Measurements from ENCODE around the gene GBP2.
"Not testable (repeated sequence)": the region's sequence is repeated elsewhere in the genome, so short reads cannot be mapped to it uniquely, and the experiment has no call there.

GBP2 gene, protein sequence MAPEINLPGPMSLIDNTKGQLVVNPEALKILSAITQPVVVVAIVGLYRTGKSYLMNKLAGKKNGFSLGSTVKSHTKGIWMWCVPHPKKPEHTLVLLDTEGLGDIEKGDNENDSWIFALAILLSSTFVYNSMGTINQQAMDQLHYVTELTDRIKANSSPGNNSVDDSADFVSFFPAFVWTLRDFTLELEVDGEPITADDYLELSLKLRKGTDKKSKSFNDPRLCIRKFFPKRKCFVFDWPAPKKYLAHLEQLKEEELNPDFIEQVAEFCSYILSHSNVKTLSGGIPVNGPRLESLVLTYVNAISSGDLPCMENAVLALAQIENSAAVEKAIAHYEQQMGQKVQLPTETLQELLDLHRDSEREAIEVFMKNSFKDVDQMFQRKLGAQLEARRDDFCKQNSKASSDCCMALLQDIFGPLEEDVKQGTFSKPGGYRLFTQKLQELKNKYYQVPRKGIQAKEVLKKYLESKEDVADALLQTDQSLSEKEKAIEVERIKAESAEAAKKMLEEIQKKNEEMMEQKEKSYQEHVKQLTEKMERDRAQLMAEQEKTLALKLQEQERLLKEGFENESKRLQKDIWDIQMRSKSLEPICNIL

DNA sequence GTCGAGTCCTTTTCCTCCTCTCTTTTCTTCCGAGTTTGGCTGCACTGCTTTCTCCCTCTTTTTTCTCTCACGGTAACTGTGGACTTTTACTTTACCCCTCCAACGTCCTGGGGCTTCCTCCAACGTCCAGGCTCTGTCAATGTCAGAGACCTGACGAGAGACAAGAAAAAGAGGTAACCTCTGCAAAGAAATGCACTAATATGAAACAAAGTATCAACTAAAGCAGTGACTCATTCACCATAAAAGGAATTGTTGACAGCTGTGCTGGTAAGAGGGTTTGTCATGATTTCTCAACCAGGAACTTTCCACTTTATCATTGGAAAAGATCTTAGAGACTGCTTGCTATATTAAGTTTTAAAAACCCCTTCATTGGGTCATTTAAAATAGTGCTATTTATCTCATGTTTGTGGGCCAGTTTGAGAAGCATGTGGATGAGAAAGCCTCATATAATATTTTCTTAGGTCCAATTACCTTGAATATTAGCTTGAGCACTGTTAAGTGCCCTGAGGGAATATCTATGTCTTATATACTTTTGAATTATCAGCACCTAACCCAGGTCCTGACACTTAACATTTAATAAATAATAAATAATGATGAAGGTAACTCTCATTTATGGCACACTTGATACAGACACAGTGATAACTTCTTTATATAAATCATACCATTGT lies at the start of gene GBP2:
Gene GBP2 (minus strand): TSS at position 202 of the 668 bp plus-strand sequence. CDS start 4,148 bp downstream, outside the sequence.
- no peak for DNase-seq

DNA sequence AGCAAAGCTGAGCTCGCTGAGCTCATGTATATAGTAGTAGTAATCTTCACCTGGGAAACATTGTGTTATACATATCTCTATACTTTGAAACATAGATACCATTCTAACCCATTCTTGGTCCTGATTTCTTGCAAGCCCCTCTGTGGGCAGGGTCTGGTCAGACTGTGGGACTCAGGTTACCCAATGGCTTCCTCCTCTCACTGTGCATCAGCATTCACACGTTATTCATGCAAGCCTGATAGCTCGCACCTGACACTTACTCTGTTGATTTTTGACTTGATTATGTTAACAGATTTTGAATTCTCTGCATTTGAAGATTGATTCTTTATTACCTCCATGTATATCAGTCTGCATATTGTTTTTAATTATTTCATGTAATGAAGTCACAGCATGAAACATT lies 48.6 kb upstream of the GBP2 start:
- no peak for DNase-seq

DNA sequence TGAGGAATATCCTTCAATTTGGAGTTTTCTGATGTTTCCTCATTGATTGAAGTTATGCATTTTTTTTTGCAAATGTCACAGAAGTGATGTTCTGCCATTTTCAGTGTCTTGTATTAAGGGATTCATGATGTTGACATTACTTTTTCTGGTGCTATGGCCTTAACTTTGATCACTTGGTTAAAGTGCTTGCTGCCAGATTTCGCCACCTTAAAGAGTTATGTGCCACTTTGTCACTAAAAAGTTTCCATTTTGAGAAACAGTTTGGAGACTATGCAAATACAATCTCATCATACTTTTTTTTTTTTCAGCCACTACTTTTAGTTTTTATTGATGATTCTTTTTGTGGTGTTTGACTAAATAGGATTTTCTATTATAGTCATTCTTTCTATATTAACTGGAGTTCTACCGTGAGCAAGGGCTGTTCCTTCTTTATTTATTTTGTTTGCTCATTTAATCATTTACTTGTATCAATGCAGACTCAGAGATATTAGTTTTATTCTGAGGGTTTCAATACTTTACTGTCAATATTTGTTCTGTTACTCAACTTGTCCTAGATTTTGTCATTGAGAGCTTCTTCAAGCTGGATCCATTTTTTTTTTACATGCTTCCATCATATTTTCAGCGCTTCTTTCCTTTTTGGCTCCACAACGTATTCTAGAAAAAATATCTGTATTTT lies 46.7 kb upstream of the GBP2 start:
- DNase-seq = no peak

DNA sequence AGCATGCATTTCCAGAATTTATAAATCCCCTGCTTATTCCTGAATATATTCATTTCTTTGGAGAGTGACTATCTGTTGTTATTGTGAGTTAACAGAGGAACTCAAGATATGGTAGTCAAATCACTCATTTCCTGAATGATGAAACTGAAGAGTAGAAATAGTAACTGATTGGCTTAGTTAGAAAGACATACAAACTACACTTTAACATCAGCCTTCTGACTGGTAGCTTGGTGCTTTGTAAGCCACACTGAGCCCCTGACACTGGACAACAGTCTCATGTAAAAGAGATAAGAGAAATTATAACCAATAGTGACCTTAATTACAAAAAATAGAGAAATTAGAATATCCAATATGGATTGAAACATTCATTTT lies 45.1 kb upstream of the GBP2 start:
- DNase-seq = no peak

- DNase-seq = no peak
These were observed 44.5 kb upstream of the GBP2 start for GRCh38 chr1:89170170-89171066.

- no peak for DNase-seq
These were observed 43.3 kb upstream of the GBP2 start for GRCh38 chr1:89169166-89169565.

- DNase-seq = no peak
These were observed 41.8 kb upstream of the GBP2 start for GRCh38 chr1:89167590-89168230.

- DNase-seq = no peak
These were observed 40.8 kb upstream of the GBP2 start for GRCh38 chr1:89166705-89167104.

DNA sequence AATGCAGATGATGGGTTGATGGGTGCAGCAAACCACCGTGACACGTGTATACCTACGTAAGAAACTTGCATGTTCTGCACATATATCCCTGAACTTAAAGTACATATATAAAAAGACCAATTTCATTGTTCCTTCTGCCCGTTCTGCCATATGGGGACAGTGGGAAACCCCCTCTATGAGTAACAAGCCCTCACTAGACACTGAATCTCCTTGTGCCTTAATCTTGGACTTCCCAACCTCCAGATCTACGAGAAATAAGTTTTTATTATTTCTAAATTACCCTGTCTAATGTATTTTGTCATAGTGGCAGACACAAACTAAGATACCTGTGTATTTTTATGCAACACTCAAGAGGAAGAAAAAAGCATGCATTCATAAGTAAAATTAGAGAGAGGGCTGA lies 39.9 kb upstream of the GBP2 start:
- DNase-seq = no peak

DNA sequence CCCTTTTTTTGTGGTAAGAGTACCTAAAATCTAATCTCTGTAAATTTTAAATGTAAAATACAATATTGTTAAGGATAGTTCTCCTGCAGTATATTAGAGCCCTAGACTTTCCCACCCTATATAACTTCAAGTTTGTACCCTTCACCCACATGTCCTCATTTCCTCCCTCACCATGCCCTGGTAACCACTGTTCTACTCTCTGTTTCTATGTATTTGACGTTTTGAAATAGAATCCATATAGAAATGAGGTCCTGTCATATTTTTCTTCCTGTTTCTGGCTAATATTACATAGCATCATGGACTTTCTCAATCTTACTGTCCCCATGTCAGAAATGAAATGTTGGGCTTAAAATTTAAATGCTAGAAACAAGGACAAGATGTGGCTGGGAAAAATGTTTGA lies 25.1 kb upstream of the GBP2 start:
- DNase-seq = no peak

DNA sequence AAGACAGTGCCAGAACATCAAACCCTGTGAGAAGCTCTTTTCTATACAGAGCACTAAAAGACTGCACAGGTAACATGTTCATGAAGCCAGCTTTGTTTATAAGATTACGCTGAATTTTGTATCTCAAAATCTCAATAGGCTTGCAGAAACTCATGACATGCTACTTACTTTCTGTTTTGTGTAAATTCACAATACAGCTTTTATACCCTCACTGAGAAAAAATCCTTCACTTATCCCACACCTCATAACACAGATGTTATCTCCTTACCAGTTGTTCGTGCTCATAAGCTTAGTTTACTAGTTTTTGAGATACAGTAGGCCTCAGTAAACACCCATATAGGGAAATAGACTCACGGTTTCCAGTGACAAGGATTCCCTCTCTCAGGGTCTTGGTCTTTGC lies 24.1 kb upstream of the GBP2 start:
- DNase-seq = no peak

- no peak for DNase-seq
These were observed 23.3 kb upstream of the GBP2 start for GRCh38 chr1:89149229-89149628.

- no peak for DNase-seq
These were observed 22.1 kb upstream of the GBP2 start for GRCh38 chr1:89147678-89148658.

GRCh38 chr1:89146721-89147120 lies 20.8 kb upstream of the GBP2 start:
- DNase-seq = no peak

- DNase-seq = no peak
These were observed 17.6 kb upstream of the GBP2 start for GRCh38 chr1:89143484-89143883.

DNA sequence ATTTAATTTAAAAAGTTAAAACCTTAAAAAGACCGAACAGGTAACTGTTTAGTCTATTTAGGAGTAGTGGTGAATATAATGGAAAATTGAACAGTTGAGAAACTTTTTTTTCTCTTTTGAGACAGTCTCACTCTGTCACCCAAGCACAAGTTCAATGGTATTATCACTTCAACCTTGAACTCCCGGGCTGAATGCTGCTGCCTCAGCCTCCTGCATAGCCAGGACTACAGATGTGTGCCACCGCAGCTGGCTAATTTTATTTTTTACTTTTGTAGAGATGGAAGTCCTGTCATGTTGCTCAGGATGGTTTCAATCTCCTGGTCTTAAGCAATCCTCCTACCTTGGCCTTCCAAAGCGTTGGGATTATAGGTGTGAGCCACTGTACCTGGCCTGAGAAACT lies 16.2 kb upstream of the GBP2 start:
- DNase-seq = no peak

- DNase-seq = no peak
These were observed 7.8 kb upstream of the GBP2 start for GRCh38 chr1:89133747-89134146.

DNA sequence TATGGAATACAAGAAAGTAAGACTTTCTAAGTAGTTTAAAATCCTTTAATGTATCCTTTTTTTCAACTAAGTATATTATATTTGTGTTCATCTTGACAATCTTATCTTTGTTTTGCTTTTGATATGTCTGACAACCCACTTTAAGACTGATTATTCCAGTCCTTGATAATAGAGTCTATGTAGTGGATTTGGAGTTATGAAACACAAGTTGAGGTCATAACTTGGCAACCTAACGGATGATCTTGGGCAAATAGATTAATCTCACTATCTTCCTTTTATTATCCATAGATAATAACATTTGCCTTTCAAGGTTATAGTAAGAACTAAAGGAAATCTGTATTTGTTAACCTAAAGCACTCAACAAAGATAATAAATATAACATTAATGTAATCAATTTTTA lies 4.8 kb upstream of the GBP2 start:
- DNase-seq = no peak

DNA sequence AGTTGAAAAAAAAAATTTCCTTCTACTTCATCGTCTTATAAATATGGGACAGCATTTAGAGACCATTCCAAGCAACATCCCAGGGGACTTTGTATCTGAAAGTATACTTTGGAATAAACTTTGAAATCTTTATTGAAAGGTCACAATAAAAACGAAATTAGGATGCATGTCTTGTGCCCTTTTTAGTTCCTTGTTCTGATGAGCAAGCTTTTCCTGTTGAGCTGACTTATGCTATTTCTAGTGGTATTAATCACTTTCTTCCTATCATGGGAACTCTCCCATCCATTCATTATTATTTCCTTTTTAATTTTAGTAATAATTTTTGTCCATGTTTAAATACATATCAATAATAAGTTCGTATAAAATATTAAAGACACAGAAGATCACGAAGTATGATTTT lies 4.0 kb upstream of the GBP2 start:
- no peak for DNase-seq

- DNase-seq = not testable (repeated sequence)
These were observed 2.1 kb upstream of the GBP2 start for GRCh38 chr1:89128003-89128458.

All from activated CD4-positive, alpha-beta T cell treated with anti-CD3 and anti-CD28 coated beads for 48 hours (primary cell).